HPDE6-E6E7 (cell line): ENCODE results near the gene GRK4.
A peak's percentile ranks its signal among the peaks of the same experiment; 100 is the strongest.

Source experiments
- DNase-seq: peaks from one replicate; pipeline ENCODE4 v3.0.0; 2011; ENCODE audit warnings: missing footprints; ENCODE audit errors: extremely low spot score

Gene GRK4

DNA sequence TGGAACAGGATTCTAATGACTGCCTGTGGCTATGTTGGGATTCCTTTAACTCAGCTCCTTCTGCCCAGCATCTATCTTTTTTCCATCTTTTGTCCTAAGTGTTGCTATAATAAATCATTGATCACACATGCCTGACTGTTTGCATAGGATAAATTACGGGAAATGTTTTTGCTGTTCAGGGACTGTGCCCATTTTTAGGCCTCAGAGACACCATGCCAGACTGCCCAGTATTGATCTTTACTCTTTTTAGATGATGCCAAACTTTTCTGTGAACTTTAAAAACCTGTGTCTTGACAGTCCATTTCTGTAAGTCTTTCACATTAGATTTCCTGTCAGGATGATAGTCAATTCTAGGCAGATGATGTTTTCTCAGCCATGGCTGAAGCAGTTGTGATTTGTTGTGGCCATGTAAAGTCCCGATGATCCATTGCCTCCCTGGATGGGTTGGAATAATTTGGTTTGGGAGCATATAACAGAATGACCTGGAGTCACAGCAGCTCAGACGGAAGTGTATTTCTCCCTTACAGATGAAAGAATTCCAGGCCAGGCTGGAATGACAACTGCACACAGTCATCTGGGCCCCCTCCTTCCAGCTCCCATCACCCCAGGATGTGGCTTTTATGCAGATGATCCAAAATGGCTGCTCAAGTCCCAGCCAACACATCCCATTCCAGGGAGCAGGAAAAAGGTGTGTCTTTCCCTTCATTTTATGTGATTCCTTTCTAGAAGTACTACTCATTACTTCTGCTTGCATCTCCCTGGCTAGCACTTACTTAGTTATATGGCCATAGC lies 107.5 kb downstream of the GRK4 start:
- no peak for DNase-seq

DNA sequence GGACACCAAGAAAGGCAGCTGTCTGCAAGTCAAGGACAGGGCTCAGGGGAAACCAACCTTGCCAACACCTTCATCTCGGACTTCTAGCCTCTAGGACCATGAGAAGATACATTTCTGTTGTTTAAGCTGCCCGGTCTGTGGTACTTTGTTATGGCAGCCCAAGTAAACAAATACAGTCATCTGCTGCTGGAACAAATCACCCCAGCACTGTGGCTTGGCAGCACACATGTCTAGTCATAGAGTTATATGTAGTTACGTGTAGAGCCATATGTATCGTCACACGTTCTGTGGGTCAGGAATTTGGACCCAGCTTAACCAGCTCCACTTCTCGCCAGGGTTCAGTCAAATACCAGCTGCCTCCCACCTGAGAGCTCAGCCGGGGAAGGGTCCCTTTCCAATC lies 108.4 kb downstream of the GRK4 start:
- no peak for DNase-seq

DNA sequence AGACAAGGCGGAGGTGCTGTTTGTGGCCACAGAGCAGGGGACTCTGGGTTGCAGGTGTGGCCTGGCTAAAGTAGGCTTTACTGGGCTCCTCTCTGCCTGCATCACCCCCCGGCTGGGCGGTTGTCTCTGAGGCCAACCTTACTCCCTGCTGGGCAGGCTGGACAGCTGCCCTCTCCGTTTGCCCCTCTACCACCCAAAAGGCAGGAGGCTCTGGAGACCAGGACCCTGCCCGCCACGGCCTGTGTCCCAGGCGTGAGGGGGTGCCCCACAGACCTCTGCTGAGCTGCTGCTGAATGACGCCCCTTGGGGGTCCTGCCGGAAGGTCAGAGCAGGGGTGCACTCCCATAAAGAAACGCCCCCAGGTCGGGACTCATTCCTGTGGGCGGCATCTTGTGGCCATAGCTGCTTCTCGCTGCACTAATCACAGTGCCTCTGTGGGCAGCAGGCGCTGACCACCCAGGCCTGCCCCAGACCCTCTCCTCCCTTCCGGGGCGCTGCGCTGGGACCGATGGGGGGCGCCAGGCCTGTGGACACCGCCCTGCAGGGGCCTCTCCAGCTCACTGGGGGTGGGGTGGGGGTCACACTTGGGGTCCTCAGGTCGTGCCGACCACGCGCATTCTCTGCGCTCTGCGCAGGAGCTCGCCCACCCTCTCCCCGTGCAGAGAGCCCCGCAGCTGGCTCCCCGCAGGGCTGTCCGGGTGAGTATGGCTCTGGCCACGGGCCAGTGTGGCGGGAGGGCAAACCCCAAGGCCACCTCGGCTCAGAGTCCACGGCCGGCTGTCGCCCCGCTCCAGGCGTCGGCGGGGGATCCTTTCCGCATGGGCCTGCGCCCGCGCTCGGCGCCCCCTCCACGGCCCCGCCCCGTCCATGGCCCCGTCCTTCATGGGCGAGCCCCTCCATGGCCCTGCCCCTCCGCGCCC lies 110.0 kb downstream of the GRK4 start:
- DNase-seq, result no peak

DNA sequence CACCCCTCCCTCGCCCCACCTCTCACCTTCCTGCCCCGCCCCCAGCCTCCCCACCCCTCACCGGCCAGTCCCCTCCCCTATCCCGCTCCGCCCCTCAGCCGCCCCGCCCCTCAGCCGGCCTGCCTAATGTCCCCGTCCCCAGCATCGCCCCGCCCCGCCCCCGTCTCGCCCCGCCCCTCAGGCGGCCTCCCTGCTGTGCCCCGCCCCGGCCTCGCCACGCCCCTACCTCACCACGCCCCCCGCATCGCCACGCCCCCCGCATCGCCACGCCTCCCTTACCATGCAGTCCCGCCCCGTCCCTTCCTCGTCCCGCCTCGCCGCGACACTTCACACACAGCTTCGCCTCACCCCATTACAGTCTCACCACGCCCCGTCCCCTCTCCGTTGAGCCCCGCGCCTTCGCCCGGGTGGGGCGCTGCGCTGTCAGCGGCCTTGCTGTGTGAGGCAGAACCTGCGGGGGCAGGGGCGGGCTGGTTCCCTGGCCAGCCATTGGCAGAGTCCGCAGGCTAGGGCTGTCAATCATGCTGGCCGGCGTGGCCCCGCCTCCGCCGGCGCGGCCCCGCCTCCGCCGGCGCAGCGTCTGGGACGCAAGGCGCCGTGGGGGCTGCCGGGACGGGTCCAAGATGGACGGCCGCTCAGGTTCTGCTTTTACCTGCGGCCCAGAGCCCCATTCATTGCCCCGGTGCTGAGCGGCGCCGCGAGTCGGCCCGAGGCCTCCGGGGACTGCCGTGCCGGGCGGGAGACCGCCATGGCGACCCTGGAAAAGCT lies 110.9 kb downstream of the GRK4 start, which contains the start of the genes HTT and HTT-AS:
TSS of gene HTT (plus strand) at position 604 of the 768 bp plus-strand sequence. CDS start at position 749, 145 bp downstream.
TSS of gene HTT-AS (minus strand) at position 461 of the 768 bp plus-strand sequence.
- DNase-seq, result peak; percentile 89

DNA sequence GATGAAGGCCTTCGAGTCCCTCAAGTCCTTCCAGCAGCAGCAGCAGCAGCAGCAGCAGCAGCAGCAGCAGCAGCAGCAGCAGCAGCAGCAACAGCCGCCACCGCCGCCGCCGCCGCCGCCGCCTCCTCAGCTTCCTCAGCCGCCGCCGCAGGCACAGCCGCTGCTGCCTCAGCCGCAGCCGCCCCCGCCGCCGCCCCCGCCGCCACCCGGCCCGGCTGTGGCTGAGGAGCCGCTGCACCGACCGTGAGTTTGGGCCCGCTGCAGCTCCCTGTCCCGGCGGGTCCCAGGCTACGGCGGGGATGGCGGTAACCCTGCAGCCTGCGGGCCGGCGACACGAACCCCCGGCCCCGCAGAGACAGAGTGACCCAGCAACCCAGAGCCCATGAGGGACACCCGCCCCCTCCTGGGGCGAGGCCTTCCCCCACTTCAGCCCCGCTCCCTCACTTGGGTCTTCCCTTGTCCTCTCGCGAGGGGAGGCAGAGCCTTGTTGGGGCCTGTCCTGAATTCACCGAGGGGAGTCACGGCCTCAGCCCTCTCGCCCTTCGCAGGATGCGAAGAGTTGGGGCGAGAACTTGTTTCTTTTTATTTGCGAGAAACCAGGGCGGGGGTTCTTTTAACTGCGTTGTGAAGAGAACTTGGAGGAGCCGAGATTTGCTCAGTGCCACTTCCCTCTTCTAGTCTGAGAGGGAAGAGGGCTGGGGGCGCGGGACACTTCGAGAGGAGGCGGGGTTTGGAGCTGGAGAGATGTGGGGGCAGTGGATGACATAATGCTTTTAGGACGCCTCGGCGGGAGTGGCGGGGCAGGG lies 111.7 kb downstream of the GRK4 start:
- peak; percentile 58 for DNase-seq

DNA sequence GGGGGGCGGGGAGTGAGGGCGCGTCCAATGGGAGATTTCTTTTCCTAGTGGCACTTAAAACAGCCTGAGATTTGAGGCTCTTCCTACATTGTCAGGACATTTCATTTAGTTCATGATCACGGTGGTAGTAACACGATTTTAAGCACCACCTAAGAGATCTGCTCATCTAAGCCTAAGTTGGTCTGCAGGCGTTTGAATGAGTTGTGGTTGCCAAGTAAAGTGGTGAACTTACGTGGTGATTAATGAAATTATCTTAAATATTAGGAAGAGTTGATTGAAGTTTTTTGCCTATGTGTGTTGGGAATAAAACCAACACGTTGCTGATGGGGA lies 112.2 kb downstream of the GRK4 start:
- no peak for DNase-seq

DNA sequence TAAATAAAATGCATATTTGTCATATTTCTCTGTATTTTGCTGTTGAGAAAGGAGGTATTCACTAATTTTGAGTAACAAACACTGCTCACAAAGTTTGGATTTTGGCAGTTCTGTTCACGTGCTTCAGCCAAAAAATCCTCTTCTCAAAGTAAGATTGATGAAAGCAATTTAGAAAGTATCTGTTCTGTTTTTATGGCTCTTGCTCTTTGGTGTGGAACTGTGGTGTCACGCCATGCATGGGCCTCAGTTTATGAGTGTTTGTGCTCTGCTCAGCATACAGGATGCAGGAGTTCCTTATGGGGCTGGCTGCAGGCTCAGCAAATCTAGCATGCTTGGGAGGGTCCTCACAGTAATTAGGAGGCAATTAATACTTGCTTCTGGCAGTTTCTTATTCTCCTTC lies 114.4 kb downstream of the GRK4 start:
- no peak for DNase-seq

DNA sequence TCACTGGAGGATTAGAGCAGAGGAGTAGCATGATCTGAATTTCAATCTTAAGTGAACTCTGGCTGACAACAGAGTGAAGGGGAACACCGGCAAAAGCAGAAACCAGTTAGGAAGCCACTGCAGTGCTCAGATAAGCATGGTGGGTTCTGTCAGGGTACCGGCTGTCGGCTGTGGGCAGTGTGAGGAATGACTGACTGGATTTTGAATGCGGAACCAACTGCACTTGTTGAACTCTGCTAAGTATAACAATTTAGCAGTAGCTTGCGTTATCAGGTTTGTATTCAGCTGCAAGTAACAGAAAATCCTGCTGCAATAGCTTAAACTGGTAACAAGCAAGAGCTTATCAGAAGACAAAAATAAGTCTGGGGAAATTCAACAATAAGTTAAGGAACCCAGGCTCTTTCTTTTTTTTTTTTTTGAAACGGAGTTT lies 116.3 kb downstream of the GRK4 start:
- no peak for DNase-seq

DNA sequence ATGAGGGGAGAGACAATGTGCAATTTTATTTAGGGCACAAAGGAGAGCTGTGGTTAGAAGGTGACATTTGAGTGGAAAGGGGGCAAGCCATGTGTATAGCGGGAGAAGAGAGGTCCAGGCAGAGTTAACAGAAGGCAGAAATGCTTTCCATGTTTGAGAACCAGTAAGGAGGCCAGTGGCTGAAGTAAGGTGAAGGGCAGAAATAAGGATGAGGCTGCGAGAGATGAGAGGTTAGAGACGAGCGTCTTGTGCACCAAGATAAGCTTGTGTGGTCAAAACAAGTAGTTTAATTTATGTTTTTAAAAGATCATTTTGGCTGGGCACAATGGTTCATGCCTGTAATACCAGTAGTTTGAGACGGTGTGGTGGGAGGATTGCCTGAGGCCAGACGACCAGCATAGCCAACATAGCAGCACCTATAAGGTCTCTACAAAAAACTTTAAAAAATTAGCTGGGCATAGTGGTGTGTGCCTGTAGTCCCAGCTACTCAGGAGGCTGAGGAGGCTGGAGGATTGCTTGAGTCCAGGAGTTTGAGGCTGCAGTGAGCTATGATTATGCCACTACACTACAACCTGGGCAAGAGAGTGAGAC lies 119.6 kb downstream of the GRK4 start:
- no peak for DNase-seq

DNA sequence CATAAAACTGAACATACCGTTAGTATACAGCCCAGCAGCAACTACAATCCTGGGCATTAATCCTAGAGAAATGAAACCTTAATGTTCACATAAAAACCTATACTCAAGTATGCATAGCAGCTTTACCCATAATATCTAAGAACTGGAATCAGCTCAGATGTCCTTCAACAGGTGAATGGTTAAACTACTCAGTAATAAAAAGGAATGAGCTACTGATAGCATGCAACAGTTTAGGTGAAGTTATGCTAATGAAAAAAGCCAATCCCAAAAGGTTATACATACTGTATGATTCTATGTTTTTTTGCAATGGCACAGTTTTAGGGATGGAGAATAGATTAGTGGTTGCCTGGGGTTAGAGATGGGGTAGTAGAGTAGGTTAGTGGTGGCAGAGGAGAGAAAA lies 120.4 kb downstream of the GRK4 start:
- no peak for DNase-seq

DNA sequence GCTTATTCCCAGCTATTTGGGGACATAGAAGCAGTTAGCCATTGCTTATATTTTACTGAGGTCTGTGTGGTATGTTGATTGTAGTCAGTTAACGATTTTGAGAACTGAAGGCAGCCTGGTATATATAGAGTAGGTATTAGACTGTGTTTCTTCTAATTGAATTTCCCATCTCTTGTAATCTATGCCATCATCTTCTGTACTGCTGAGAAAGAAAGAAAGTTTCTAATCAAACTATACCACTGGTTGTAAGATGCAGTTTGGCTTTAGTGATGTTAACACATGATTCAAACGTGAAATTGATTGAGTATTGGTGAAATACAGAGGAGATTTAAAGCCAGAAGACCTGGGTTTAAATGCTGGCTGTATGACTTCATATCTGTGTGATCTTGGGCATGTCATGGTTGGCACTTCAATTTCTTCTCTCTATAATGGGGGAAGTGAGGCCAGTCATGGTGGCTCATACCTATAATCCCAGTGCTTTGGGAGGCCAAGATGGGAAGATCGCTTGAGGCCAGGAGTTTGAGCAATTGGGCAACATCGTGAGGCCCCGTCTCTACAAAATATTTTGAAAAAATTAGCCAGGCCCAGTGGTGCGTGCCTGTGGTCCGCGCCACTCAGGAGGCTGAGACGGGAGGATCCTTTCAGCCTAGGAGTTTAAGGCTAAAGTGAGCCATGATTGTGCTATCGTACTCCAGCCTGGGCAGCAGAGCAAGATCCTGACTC lies 122.7 kb downstream of the GRK4 start:
- DNase-seq, result no peak

DNA sequence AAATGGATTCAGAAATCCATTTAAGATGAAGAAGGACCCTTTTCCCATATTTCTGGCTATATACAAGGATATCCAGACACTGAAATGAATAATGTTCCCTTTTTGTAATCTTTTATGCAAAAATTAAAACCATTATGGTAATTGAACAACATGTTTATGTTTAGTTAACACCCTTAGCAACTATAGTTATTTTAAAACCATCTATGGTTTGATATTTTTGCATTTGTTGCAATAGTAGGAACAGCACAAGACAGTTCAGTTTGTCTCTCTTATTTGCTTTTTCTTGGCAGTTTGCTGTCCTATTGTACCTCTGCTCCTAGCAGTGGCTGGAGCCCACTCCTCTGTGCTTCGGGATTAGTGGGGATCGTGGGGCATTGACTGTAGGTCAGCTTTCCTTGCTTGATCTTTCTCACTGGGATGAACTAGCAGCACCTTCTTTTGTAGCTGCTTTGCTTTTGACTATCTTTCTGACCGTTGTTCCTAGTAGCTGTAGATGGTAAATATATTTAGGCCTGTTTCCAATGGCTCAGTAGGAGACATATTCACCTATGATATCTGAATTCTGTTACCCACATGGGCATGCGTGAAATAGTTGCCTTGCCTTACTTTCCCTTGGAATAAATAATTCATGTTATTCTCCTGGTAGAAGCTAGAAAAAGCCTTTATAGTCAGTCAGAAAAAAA lies 123.9 kb downstream of the GRK4 start:
- no peak for DNase-seq
